Stimulated activated CD8-positive, alpha-beta memory T cell treated with anti-CD3 and anti-CD28 coated beads, Interleukin-2, amount 100 ng/mL, for 1 hour (primary cell): ENCODE measurements around the gene PKN1.
"Not testable (repeated sequence)": the region's sequence is repeated elsewhere in the genome, so short reads cannot be mapped to it uniquely, and the experiment has no call there.

ENCODE experiments used
- DNase-seq, 2 donors: peaks; one replicate each; pipeline ENCODE4 v3.0.0-alpha.2; 2020; ENCODE audit warnings: low read depth in 2 of 2

PKN1 gene

GRCh38 chr19:14430712-14431111, 2.4 kb upstream of the PKN1 start:
- no peak for DNase-seq

DNA sequence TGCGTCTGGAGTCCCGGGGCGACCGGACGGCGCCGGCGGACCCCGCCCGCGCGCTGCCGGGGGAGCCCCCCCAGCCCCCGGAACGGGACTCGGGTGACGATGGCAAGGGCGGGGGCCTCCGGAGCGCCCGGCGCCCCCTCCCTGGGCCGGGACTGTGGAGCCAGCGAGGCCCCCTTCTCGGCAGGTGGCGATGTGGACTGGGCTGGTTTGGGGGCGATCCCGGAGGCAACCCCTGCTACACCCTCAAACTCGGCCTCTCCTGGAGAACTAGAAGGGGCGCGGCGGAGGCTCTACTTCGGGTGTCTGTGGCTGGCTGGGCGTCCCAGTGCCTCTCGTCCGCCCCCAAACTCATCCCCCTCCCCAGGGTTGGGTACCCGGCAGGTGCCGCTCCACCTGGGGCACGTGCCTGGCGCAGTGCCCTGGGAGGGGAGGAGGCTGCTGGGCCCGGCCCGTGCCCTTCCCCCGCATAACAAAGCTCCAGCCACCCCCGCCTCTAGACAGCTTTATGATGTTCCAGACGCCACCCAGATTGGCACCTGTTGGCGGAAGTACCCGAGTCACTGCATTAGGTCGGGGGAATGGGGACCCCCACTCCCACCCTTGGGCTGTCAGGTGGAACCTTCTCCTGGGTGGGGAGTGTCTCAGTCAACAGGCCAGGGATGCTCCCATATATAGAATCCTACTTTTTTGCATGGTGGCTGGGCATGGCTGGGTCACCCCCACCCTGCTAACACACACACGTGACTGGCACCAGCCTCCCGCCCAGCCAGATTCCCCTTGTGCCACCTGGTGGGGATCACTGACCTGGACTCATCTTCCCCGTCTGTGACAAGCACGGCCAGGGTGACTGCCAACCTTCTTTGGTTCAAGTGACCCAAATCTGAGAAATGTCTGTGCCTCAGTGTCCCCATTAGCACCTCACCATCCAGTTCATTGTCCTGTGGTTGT, 722 bp downstream of the PKN1 start:
- DNase-seq = no peak

GRCh38 chr19:14434543-14435319, 1.6 kb downstream of the PKN1 start:
- DNase-seq = no peak

GRCh38 chr19:14435320-14436050, 2.4 kb downstream of the PKN1 start:
- DNase-seq = no peak

GRCh38 chr19:14437578-14438140, 4.6 kb downstream of the PKN1 start:
- DNase-seq = no peak

DNA sequence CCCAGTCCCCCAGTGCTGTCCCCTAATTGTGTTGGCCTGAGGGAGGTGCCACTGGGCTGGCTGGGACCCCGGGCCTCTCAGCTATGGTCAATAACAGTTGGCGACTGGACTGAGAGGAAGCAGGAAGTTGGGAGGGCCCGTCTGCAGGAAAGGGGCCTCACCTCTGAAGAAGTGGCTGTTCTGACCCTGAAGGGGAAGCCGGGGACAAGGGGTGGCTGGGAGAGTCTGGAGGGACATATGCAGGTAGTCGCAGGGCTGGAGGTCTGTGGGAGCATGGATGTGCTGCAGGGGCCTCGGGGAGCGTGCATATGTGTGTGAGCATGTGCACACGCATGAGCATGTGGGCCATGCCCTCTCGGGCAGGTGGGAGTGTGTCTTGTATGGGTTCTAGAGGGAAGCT, 5.9 kb downstream of the PKN1 start:
- no peak for DNase-seq

DNA sequence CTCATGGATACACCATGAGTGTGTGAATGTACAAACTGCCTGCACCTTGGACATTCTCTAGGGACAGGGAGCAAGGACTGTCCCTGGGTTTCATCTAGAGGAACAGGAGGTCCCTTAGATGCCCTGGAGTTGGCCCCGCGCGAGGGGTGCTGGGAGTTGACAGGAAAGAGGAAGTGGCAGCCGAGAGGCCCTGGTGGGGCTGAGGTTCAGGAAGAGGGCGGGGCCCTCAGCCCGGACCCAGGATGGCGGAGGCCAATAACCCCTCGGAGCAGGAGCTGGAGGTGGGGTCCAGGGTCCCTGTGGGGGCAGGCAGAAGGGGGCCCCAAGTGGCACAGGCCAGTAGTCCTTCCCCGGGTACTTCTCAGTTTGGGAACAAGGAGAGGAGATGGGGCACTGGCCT, 6.9 kb downstream of the PKN1 start:
- peak; percentile 40 to 61 for DNase-seq

GRCh38 chr19:14441041-14441938, 8.2 kb downstream of the PKN1 start:
- DNase-seq = no peak

- no peak for DNase-seq
Measured at GRCh38 chr19:14442891-14443631, 10.0 kb downstream of the PKN1 start.

- DNase-seq = no peak
Measured at GRCh38 chr19:14443632-14444216, 10.6 kb downstream of the PKN1 start.

- DNase-seq = no peak
Measured at GRCh38 chr19:14446336-14447036, 13.4 kb downstream of the PKN1 start.

- no peak for DNase-seq
Measured at GRCh38 chr19:14449321-14449720, 16.2 kb downstream of the PKN1 start.

DNA sequence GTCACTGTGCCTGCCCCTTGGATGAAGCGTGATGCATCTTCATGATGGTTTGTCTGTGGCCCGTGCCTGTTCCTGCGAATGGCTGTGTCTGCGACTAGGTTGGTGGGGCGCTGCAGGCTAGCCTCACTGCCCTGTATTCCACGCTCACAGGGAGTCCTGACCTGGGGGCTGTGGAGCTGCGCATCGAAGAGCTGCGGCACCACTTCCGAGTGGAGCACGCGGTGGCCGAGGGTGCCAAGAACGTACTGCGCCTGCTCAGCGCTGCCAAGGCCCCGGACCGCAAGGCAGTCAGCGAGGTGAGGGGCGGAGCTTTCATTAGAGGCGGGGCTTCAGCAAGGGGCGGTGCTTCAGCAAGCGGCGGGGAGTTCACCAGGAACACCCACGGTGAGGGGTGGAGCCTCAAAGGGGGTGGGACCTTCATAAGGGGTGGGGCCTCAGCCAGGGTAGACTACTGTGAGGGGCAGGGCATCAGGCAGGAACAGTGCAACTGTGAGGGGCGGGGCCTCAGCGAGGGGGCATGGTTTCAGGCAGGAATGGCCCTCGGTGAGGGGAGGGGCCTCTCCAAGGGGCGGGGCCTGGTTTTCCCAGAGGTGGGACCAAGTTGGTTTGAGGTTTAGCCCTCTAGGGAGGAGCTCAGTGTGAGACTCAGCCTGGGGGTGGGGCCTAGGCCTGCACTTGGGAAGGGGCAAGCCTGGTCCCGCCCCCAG, 17.2 kb downstream of the PKN1 start:
- DNase-seq = no peak

DNA sequence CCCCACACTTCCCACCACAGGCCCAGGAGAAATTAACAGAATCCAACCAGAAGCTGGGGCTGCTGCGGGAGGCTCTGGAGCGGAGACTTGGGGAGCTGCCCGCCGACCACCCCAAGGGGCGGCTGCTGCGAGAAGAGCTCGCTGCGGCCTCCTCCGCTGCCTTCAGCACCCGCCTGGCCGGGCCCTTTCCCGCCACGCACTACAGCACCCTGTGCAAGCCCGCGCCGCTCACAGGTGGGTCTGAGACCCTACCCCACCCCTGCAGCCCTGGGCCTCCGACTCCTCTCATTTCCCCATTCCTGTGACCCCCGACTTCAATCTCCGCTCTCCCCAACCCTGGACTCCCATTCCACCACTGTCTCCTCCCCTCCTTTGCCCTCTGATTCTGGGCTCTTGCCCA, 17.8 kb downstream of the PKN1 start:
- no peak for DNase-seq

DNA sequence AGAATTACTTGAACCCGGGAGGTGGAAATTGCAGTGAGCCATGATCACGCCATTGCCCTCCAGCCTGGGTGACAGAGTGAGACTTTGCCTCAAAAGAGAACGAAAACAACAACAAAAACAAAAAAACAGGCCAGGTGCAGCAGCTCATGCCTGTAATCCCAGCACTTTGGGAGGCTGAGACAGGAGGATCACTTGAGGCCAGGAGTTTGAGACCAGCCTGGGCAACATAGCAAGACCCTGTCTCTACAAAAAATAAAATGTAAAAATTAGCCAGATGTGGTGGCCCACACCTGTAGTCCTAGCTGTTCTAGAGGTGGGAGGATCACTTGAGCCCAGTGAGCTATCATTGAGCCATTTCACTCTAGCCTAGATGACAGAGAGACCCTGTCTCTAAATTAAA, 19.2 kb downstream of the PKN1 start:
- DNase-seq = not testable (repeated sequence)

- peak in 1 of 2 donors; percentile 38 for DNase-seq
Measured at GRCh38 chr19:14459703-14460102, 26.6 kb downstream of the PKN1 start.

DNA sequence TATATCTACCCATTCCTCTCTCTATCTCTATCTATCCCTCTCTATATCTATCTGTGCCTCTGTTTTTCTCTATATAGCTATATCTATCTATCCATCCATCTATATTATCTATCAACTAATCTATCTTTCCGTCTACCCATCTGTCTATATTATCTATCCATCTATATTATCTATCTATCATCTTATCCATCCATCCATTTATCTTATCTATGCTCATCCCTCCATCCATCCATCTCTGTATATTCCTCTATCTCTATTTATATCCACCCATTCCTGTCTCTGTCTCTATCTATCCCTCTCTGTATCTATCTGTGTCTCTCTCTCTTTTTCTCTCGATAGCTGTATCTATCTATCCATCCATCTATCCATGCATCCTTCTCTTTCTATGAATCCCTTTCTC, 27.8 kb downstream of the PKN1 start:
- DNase-seq = no peak

GRCh38 chr19:14462401-14462800, 29.3 kb downstream of the PKN1 start:
- DNase-seq = not testable (repeated sequence)
